GM19463 (cell line): ENCODE data around the gene APOBEC3H.

ENCODE experiments used
- ATAC-seq: cut with Tn5 transposase; IDR thresholded peaks from one replicate; pipeline ENCODE4 v1.9.1; 2021; ENCODE audit warnings: mild to moderate bottlenecking, moderate library complexity; ENCODE audit not compliant: unreplicated experiment

Gene APOBEC3H

GRCh38 chr22:39133871-39134270 is 36.8 kb downstream of the APOBEC3H start:
- ATAC-seq, result no peak

DNA sequence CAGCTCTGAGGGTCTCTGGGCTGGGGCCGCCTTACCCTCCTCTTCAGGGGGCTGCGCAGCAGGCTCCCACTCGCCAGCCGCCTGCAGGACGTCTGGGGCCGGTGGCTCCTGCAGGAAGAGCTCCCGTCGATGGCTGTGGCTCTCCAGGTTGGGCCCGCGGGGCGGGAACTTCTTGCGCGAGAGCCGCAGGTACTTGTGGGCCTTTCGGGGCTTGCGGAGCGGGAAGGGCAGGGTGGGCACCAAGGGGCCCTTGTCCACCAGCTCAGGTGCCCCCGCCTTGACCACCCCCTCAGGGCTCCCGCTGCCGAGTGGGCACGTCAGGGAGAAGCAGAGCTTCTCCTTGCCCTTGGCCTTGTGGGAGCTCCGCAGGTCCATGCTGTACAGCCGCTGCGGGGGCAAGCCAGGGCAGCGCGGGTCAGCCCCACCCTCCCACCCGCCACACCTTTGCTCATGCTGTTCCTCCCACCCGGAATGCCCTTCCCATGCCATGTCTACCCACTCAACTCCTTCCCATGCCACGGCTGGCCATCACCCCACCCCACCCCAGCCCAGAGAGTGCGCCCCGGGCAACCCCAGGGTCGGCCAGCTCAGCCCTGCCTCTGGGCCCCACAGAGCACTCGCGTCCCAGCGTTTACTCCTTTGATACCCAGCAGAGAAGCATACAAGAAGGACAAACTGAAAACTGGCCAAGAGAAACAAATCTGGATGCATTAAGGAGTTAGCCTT is 37.5 kb downstream of the APOBEC3H start:
- no peak for ATAC-seq

- ATAC-seq, result no peak
Observed at GRCh38 chr22:39135092-39135896, 38.2 kb downstream of the APOBEC3H start.

GRCh38 chr22:39136317-39136716 is 39.3 kb downstream of the APOBEC3H start:
- ATAC-seq, result no peak

DNA sequence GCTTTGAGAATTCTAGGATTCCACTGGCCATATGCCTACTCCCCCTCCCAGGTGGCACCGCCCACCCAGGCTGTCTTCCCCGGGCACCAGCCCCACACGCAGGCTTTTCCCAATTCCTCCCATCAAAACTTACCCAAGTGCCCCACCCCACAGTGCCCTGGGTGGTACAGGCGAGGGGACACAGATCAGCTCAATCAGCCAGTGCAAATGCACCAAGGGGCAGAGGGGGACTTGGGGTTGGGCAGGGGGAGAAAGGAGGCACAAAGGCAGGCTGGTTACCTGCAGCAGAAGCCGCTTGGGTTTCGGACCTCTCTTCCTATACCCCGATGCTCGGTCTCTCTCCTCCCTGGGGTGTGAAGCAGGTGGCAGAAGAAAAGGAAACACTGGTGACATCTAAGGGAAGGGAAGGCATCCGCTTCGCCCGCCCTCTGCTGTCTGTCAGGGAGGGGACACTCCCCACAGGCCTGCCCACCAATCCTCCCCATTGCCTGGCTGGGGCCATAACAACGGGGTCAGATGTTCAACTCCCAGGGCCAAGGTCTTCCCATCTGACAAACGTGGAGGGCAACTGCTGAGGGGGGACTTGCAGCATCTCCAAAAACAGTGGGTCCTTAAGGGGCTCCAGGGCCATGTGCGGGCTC is 41.4 kb downstream of the APOBEC3H start:
- no peak for ATAC-seq

- no peak for ATAC-seq
Observed at GRCh38 chr22:39139933-39140332, 42.9 kb downstream of the APOBEC3H start.

DNA sequence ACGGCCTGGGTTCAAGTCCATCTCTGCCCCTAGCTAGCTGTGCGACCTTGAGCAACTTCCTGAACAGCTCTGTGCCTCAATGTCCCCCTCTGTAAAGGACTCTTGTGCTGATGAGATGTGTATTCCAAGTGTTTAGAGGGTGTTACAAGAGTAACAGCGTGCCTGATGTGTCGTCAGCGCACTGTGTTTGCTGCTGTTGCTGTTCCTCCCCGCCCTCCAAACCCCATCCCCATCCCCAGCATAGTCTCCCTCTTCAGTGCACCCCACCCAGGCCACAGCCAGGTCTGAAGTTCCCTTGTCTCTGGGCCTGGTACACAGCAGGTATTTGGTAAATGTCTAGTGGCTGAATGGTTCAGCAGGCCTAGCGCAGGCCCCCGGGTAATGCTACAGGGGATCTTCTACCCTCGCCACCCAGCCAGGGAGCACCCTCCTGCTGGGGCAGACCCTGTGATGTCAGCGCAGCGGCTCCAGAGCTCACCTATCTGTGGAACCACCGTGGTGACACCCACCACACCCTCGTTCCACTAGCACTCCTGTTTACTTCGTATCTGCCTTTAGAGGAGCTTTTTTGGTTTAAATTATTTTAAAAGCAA is 45.1 kb downstream of the APOBEC3H start:
- no peak for ATAC-seq

- ATAC-seq, result no peak
Observed at GRCh38 chr22:39144101-39144767, 47.2 kb downstream of the APOBEC3H start.

DNA sequence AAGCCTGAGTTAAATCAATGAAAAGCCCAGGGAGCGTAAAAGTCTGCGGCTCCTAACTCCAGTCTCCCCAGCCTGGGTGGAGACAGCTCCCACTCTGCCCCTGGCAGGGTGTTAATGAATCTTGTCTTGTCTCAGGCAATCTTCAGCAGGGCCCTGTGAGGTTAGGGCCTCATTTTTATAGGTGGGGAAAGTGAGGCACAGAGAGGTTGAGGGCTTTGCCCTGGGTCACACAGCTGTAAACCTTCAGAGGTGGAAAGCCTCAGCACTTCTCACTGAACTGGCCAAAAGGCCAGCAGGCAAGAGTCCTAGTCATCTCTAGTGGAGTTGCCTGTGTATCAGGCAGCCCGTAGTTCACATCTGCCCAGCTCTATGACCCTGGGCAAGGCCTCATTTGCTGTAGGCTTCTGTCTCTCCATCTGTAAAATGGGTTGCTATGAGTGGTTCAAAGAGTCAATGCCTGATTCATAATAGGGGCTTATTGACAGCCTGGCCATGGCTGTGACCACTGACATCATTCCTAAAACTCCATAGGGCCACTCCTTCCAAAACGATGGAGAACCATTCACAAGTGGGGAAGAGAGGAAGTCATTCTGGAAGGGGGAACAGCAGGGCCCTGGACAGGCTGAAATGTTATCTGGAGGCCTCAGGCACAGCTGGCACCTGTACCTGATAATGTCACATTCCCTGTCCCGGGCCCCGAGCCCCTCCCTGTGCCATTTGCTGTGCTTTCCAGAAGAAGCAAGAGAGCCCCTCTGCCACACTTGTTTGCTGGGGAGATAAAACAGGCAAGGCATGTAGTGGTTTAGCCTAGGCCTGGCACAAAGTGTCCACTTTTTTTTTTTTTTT is 49.4 kb downstream of the APOBEC3H start:
- ATAC-seq, result no peak

DNA sequence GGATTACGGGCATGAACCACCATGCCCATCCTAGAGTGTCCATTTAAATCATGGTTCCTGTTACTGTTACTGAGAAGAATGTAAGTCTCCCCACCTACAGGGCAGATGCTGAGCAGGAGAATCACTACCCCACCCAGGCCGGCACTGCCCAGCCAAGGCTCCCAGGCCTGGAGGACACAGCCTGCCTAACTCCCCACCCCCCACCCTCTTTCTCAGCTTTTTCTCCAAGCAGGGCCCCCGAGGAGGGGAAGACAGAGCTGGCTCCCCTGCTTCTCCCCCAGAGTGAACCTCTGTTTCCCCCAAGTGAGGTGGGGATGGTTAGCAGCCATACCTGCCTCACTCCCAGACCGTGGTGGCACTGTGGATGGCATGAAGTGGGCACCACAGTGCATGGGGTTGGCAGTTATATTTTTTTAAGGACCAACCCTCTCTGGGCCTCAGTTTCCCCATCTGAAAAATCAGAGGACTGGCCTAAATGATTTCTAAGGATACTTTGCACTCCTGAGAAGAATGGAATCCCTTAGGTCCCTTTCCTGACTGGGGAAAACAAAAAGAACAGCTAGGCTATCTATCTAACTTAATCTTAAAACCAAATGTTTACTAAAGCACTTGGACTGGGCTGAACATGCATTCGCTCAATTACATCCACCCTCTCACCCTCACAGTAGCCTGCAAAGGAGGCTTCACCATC is 50.4 kb downstream of the APOBEC3H start:
- no peak for ATAC-seq

DNA sequence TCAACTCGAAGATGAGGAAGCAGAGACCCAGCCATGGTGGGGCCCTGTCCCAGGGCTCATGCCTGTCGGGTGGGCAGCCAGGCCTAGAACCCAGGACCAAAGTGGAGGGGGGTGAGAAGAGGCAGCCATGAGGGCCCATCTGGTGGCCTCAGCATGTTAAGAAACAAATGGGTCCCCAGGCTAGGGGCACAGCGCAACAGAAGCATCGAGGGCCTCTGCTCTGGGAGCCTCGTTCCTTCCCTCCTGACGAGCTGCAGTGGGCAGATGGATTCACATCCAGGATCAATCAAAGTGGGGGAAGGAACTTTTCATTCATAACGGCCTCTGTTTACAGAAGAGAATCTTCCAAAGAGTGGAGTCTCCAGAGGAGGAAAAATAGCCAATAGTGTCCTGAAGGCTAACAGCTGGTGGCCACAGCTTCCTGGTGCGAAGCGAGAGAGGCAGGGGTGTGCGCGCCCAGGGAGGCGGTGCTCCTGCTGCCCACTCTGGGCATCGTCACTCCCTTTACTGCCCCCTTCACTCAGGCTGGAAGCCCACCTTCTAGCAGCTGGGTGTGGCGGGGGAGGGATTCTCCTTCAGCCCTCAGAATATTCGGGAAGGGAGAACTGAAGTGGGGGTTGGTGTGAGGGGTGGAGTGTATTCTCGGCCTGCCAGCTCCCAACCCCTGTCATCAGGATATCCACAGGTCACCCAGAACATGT is 51.1 kb downstream of the APOBEC3H start:
- no peak for ATAC-seq

GRCh38 chr22:39148727-39149535 is 51.9 kb downstream of the APOBEC3H start:
- no peak for ATAC-seq

GRCh38 chr22:39149915-39150847 is 53.1 kb downstream of the APOBEC3H start:
- no peak for ATAC-seq

DNA sequence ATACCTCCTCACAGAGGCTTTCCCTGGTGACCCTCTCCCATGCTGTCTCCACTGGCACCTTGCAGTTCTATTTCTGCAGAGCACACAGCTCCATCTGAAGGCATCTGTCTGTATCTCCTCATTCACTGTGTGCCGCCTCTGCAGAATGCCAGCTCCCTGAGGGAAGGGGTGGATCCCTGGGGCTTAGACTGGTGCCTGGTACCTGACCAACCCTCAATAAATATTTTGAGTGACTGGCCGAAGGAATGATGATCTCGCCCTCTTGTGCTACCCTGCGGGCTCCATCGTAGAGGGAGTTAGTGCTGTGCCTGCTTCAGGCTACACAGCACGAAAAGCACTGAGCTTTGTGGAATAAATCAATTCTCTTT is 53.8 kb downstream of the APOBEC3H start:
- ATAC-seq, result no peak

GRCh38 chr22:39151329-39151975 is 54.4 kb downstream of the APOBEC3H start:
- ATAC-seq, result no peak

DNA sequence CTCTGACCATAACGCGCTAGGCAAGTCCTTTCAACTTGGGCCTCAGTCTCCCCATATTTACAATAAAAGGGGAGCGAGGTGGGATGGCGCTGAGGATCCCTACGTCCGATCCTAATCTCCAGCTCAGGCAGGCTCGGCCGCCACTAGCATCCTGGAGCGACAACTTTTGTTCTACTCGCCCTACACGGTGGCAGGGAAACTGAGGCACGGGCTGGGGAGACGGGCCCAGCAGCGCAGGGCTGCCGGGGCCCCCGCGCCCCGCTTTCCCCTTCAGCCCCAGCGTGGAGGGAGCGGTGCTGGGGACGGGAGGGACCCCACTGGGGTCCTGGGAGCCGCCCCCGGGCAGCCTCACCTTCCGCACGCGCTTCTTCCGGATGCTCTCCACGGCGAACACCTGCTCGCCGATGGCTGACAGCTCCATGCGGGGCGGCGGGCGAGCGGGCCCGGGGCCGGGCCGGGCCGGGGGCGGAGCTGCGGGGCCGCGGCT is 55.0 kb downstream of the APOBEC3H start:
- no peak for ATAC-seq
